T-helper 9 cell (primary cell): ENCODE results near the gene TBL1XR1.
"Not testable (repeated sequence)": the region's sequence is repeated elsewhere in the genome, so short reads cannot be mapped to it uniquely, and the experiment has no call there.

Experiments
- DNase-seq: peaks from one replicate; pipeline ENCODE4 v3.0.0-alpha.2; 2020

TBL1XR1 gene

GRCh38 chr3:177180506-177180905 lies 16.8 kb downstream of the TBL1XR1 start:
- no peak for DNase-seq

- no peak for DNase-seq
Observed at GRCh38 chr3:177179281-177180067, 17.8 kb downstream of the TBL1XR1 start.

GRCh38 chr3:177177749-177178221 lies 19.5 kb downstream of the TBL1XR1 start:
- no peak for DNase-seq

GRCh38 chr3:177174607-177175170 lies 22.6 kb downstream of the TBL1XR1 start:
- DNase-seq: no peak

- no peak for DNase-seq
Observed at GRCh38 chr3:177169936-177170722, 27.2 kb downstream of the TBL1XR1 start.

- DNase-seq: no peak
Observed at GRCh38 chr3:177168431-177168830, 28.9 kb downstream of the TBL1XR1 start.

GRCh38 chr3:177162742-177163141 lies 34.5 kb downstream of the TBL1XR1 start:
- DNase-seq: no peak

GRCh38 chr3:177161603-177162002 lies 35.7 kb downstream of the TBL1XR1 start:
- not testable (repeated sequence) for DNase-seq

- no peak for DNase-seq
Observed at GRCh38 chr3:177158461-177158860, 38.8 kb downstream of the TBL1XR1 start.

GRCh38 chr3:177157492-177157891 lies 39.8 kb downstream of the TBL1XR1 start:
- DNase-seq: no peak

- no peak for DNase-seq
Observed at GRCh38 chr3:177154733-177155132, 42.5 kb downstream of the TBL1XR1 start.

GRCh38 chr3:177150970-177151627 lies 46.2 kb downstream of the TBL1XR1 start:
- no peak for DNase-seq

- DNase-seq: no peak
Observed at GRCh38 chr3:177150218-177150916, 46.9 kb downstream of the TBL1XR1 start.

GRCh38 chr3:177149106-177149505 lies 48.2 kb downstream of the TBL1XR1 start:
- no peak for DNase-seq

- no peak for DNase-seq
Observed at GRCh38 chr3:177147790-177148189, 49.5 kb downstream of the TBL1XR1 start.

GRCh38 chr3:177146646-177147045 lies 50.6 kb downstream of the TBL1XR1 start:
- DNase-seq: no peak

- no peak for DNase-seq
Observed at GRCh38 chr3:177145954-177146353, 51.3 kb downstream of the TBL1XR1 start.

- DNase-seq: no peak
Observed at GRCh38 chr3:177145381-177145780, 51.9 kb downstream of the TBL1XR1 start.

GRCh38 chr3:177144922-177145321 lies 52.4 kb downstream of the TBL1XR1 start:
- DNase-seq: no peak

GRCh38 chr3:177141899-177142646 lies 55.2 kb downstream of the TBL1XR1 start:
- DNase-seq: no peak

- no peak for DNase-seq
Observed at GRCh38 chr3:177141471-177141870, 55.8 kb downstream of the TBL1XR1 start.

GRCh38 chr3:177139220-177139619 lies 58.1 kb downstream of the TBL1XR1 start:
- DNase-seq: not testable (repeated sequence)
